ENCODE results near the gene LAIR2. TPM values are rescaled to one million over a fixed set of nuclear protein-coding genes. Genes with fewer than 3 reads are reported as not detected.

The LAIR2 gene
- total RNA-seq, 2 donors from 2014 or later: not detected

GRCh38 chr19:54456423-54457373, 45.9 kb upstream of the LAIR2 start:
- TF ChIP-seq POLR2AphosphoS5 (IDR thresholded peaks at IDR 0.05) (no peak), POLR2A (IDR thresholded peaks at IDR 0.05) (no peak), CTCF (IDR thresholded peaks at IDR 0.05) (no peak)
- intact Hi-C loops (cut with DNase I): no loop called here
- Histone ChIP-seq H3K27me3 (replicated peaks; ENCODE audit: insufficient read depth) (no peaks in the 10 kb centered on the region), H3K4me1 (replicated peaks) (no peaks in the 10 kb centered on the region), H3K27ac (no peak overlapping the region), H3K9me3 (no peaks in the 10 kb centered on the region), H3K36me3 (peaks cover 62 to 64% of the 10 kb centered on the region in 2 donors), H3K4me3 (no peak overlapping the region)
- no peak for DNase-seq (ENCODE audit: low spot score)
- WGBS: 92% methylated on average over 49 of the region's 51 CpGs

- H3K4me1 ChIP-seq (replicated peaks): peaks cover 6% of the 10 kb centered on the region
- H3K36me3 ChIP-seq: peaks cover 52 to 54% of the 10 kb centered on the region in 2 donors
- DNase-seq (ENCODE audit: low spot score): no peak
- no peak overlapping the region for H3K27ac ChIP-seq
- intact Hi-C loops (cut with DNase I): no loop called here
- H3K4me3 ChIP-seq: no peak overlapping the region
- no peak for TF ChIP-seq CTCF (IDR thresholded peaks at IDR 0.05)
- TF ChIP-seq POLR2A (IDR thresholded peaks at IDR 0.05): no peak
- no peak for TF ChIP-seq POLR2AphosphoS5 (IDR thresholded peaks at IDR 0.05)
- H3K27me3 ChIP-seq (replicated peaks; ENCODE audit: insufficient read depth): no peaks in the 10 kb centered on the region
- H3K9me3 ChIP-seq: no peaks in the 10 kb centered on the region
- WGBS: 93% methylated on average over 42 of the region's 42 CpGs
These were observed 44.6 kb upstream of the LAIR2 start for GRCh38 chr19:54457773-54458647.

- no peak for DNase-seq (ENCODE audit: low spot score)
- no peak overlapping the region for H3K27ac ChIP-seq
- 87% methylated on average over 10 of the region's 11 CpGs for WGBS
- intact Hi-C loops (cut with DNase I): no loop called here
- no peaks in the 10 kb centered on the region for H3K9me3 ChIP-seq
- no peak overlapping the region for H3K4me3 ChIP-seq
- H3K36me3 ChIP-seq: peaks cover 46 to 47% of the 10 kb centered on the region in 2 donors
- no peaks in the 10 kb centered on the region for H3K27me3 ChIP-seq (replicated peaks; ENCODE audit: insufficient read depth)
- TF ChIP-seq POLR2AphosphoS5 (IDR thresholded peaks at IDR 0.05) (no peak), CTCF (IDR thresholded peaks at IDR 0.05) (no peak), POLR2A (IDR thresholded peaks at IDR 0.05) (no peak)
- H3K4me1 ChIP-seq (replicated peaks): peaks cover 6% of the 10 kb centered on the region
These were observed 43.9 kb upstream of the LAIR2 start for GRCh38 chr19:54458648-54459281.

GRCh38 chr19:54459282-54460229, 43.1 kb upstream of the LAIR2 start:
- peaks cover 38 to 43% of the 10 kb centered on the region in 2 donors for H3K36me3 ChIP-seq
- intact Hi-C loops (cut with DNase I): no loop called here
- peaks cover 6% of the 10 kb centered on the region for H3K4me1 ChIP-seq (replicated peaks)
- H3K4me3 ChIP-seq: no peak overlapping the region
- 78% methylated on average over 16 of the region's 16 CpGs for WGBS
- no peaks in the 10 kb centered on the region for H3K9me3 ChIP-seq
- H3K27me3 ChIP-seq (replicated peaks; ENCODE audit: insufficient read depth): no peaks in the 10 kb centered on the region
- no peak for DNase-seq (ENCODE audit: low spot score)
- TF ChIP-seq CTCF (IDR thresholded peaks at IDR 0.05): no peak
- no peak for TF ChIP-seq POLR2AphosphoS5 (IDR thresholded peaks at IDR 0.05)
- no peak for TF ChIP-seq POLR2A (IDR thresholded peaks at IDR 0.05)
- no peak overlapping the region for H3K27ac ChIP-seq
